NCI-H446 (cell line): ENCODE results near the gene OR2K2.
"Not testable (repeated sequence)": the region's sequence is repeated elsewhere in the genome, so short reads cannot be mapped to it uniquely, and the experiment has no call there.

ENCODE experiments used
- DNase-seq, 2 experiments: peaks; one replicate each; lab custom pipeline; 2025; lab: John Stamatoyannopoulos, UW

OR2K2 gene

GRCh38 chr9:111297066-111297824 lies 32.8 kb downstream of the OR2K2 start:
- DNase-seq = no peak

- no peak for DNase-seq
Observed at GRCh38 chr9:111294691-111295451, 35.2 kb downstream of the OR2K2 start.

GRCh38 chr9:111287127-111287526 lies 42.9 kb downstream of the OR2K2 start:
- no peak for DNase-seq

GRCh38 chr9:111284703-111285102 lies 45.3 kb downstream of the OR2K2 start:
- no peak for DNase-seq

GRCh38 chr9:111282845-111283244 lies 47.2 kb downstream of the OR2K2 start:
- no peak for DNase-seq

- not testable (repeated sequence) for DNase-seq
Observed at GRCh38 chr9:111280795-111281194, 49.2 kb downstream of the OR2K2 start.
